Hematopoietic multipotent progenitor cell treated with erythropoietin and hydrocortisone succinate and interleukin-3 and kit ligand, for 4 days (in vitro differentiated cells): ENCODE measurements around the gene AIPL1.
"Not testable (repeated sequence)": the region's sequence is repeated elsewhere in the genome, so short reads cannot be mapped to it uniquely, and the experiment has no call there.

ENCODE experiments used
- DNase-seq: peaks from one replicate; pipeline ENCODE4 v3.0.0-alpha.2; 2015

The AIPL1 gene

GRCh38 chr17:6435051-6435450, at the start of gene AIPL1:
Gene AIPL1 (minus strand): TSS chr17:6435121. CDS start chr17:6435104, 17 bp downstream.
- no peak for DNase-seq

GRCh38 chr17:6483507-6483906, 48.6 kb upstream of the AIPL1 start:
- DNase-seq = no peak

- not testable (repeated sequence) for DNase-seq
Observed at GRCh38 chr17:6482796-6483195, 47.9 kb upstream of the AIPL1 start.

GRCh38 chr17:6482105-6482455, 47.2 kb upstream of the AIPL1 start:
- no peak for DNase-seq

GRCh38 chr17:6480303-6480675, 45.4 kb upstream of the AIPL1 start:
- DNase-seq = no peak

GRCh38 chr17:6479622-6480302, 44.8 kb upstream of the AIPL1 start:
- no peak for DNase-seq

- DNase-seq = no peak
Observed at GRCh38 chr17:6478486-6478885, 43.6 kb upstream of the AIPL1 start.

- DNase-seq = no peak
Observed at GRCh38 chr17:6477831-6478383, 43.0 kb upstream of the AIPL1 start.

- DNase-seq = peak; percentile 25
Observed at GRCh38 chr17:6476810-6477179, 41.9 kb upstream of the AIPL1 start.

GRCh38 chr17:6476076-6476809, 41.3 kb upstream of the AIPL1 start:
- DNase-seq = peak; percentile 47

GRCh38 chr17:6475411-6475810, 40.5 kb upstream of the AIPL1 start:
- no peak for DNase-seq

- no peak for DNase-seq
Observed at GRCh38 chr17:6474906-6475305, 40.0 kb upstream of the AIPL1 start.

GRCh38 chr17:6474376-6474775, 39.5 kb upstream of the AIPL1 start:
- no peak for DNase-seq

GRCh38 chr17:6473128-6473767, 38.3 kb upstream of the AIPL1 start:
- DNase-seq = peak; percentile 75

GRCh38 chr17:6472517-6472916, 37.6 kb upstream of the AIPL1 start:
- no peak for DNase-seq

- no peak for DNase-seq
Observed at GRCh38 chr17:6471531-6472465, 36.9 kb upstream of the AIPL1 start.

GRCh38 chr17:6470751-6471521, 36.0 kb upstream of the AIPL1 start:
- no peak for DNase-seq

- no peak for DNase-seq
Observed at GRCh38 chr17:6470146-6470718, 35.3 kb upstream of the AIPL1 start.

GRCh38 chr17:6468051-6468790, 33.3 kb upstream of the AIPL1 start:
- no peak for DNase-seq

- no peak for DNase-seq
Observed at GRCh38 chr17:6467567-6467966, 32.6 kb upstream of the AIPL1 start.
